Measurements from ENCODE around the gene TMEM258. TPM values are rescaled to one million over a fixed set of nuclear protein-coding genes. Genes with fewer than 3 reads are reported as not detected.

Gene TMEM258
- 107 and 134 TPM in 2 replicates for total RNA-seq

DNA sequence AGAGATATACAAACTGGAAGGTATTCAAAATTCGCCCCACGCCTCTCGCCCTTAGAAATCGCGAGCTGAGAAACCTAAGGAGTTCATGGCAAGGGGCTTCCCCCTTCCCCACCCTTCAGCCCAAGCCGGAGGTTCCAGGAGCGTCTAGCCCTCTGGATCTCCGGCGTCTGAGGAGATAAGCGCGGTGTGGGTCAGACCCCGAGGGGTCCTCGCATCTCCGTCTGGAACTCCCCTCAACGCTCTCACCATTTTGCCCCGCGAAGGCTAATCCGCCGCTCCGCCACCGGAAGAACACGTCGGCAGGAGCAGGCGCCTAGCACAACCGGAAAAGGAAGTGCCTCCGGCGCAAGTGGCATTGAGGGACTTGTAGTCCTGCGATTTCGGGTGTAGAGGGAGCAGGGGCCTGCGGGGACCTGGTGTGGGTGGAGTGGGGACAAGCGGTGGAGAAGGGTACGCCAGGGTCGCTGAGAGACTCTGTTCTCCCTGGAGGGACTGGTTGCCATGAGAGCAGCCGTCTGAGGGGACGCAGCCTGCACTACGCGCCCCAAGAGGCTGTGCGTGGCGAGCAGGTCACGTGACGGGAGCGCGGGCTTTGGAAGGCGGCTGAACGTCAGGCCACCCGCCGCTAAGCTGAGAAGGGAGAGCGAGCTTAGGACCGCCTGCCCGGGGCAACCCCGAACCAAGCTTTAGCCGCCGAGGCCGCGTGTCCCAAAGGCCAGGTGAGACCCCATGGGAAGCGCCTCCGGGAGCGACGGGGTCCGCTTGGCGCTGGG is at the start of gene TMEM258, which contains the start of gene FEN1:
Gene TMEM258, minus strand, starts transcription at position 290 of the 773 bp plus-strand sequence. Its CDS starts 41 bp downstream, at position 249.
Gene FEN1, plus strand, starts transcription at position 602 of the 773 bp plus-strand sequence. CDS start 2,451 bp downstream, outside the sequence.

DNA sequence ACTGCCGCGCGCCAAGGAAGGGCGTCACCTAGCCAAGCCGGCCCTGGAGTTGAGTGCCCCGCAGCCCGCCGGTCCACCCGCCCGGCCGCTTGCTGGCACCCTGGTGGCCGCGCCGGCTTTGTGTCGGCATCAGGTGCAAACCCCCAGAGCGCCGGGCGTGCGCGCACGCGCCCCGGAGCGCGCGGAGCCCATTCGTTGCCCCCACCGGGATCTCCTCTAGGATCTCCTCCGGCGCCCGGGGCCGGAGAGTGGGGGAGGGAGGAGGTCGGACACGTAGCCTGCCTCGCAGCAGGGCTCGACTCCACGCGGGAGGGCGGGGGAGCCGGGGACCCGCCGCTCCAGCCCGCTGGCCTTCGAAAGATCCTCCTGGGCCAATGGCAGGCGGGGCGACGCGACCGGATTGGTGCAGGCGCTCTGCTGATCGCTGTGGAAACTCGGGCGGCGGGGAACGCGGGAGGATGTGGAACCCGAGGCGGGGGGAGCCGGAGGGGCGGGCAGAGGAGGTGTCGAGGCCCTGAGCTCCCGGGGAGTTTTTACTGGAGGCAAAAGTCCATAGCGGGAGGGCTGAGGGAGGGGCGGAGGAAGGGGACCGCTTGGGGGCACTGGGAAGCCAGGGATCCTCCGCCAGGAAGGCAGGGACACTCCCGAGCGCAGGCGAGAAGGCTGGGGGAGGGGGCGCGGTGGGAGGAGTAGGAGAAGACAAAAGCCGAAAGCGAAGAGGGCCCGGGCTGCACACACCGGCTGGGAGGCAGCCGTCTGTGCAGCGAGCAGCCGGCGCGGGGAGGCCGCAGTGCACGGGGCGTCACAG is 35.4 kb upstream of the TMEM258 start, which contains the start of gene FADS2:
Gene FADS2, plus strand, starts transcription at position 730 of the 808 bp plus-strand sequence. CDS start 91 bp downstream, outside the sequence.

DNA sequence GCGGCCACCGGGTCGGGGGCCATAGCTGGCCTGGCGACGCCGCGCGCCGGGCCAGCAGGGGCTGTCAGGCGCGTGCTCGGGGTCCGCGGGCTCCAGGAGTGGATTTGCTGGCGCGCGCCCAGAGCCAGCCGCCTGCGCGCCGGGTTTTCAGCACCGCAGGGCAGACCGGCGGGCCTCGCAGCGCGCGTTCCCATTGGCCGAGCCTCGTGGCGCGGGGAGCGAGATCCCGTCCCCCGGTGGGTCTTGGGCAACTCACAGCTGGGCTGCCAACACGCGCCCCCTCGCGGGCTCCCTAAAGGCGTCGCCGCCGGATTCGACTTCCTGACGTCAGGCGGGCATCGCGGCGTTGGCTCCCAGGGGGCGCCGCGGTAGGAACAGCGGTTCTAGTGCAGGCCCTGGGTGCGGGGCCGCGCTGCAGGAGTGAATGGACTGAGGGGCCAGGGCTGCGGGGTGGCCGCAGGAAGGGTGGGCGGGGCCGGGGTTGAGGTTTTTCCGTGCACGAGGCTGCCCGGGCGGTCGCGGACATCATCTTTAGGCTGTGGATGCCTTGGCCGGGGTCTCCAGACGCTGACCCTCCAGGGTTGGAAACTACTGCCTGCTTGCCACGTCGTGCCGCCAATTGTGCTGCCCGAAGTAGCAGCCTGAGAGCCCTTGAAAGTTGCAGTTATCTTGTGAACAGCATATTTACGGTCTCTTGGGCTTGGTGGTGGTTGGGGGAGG is 24.5 kb upstream of the TMEM258 start, which contains the start of gene FADS1:
Gene FADS1, minus strand, starts transcription at position 268 of the 720 bp plus-strand sequence. Its CDS starts 74 bp downstream, at position 194.

DNA sequence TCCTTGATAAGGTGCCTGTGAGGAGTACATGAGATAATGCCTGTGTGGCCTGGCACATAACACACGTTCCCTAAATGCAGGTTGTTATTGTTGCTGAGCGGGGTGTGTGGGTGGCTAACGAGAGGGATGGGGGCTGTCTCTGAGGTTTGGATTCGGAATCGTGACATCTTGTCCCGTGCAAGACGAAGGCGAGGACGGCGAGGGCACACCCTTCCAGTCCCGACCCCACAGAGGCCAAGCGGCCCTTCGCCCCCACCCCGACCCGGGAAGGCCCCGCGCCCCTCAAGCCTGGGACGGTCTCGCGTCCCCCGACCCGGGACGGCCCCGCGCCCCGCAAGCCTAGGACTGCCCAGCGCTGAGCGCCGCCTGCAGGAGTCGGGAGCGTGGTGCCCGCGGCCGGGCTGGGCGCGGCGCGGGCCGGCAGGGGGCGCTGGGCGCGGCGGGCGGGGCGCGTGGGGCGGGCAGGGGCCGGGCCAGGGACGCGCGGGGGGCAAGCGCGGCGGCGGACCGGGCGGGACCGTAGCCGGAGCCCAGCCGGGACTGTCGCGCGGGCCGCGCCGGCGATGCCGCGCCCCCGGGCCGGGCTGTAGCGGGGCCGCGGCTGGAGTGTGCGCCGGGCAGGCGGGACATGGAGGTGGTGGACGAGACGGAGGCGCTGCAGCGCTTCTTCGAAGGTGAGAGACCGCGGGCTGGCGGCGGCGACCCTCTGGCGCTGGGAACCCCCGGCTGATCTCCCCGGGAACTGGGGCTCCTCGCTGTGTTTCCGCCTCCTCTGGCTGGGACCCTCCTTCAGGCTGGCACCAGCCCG is 40.1 kb downstream of the TMEM258 start, which contains the start of gene MYRF:
Gene MYRF, plus strand, starts transcription at position 520 of the 808 bp plus-strand sequence. Its CDS starts 109 bp downstream, at position 629.

Other genes with a start within 250 kb of the TMEM258 start
- gene SYT7, start 211.5 kb downstream of the TMEM258 start, total RNA-seq, result 0.18 and 0.19 TPM in 2 replicates
- 1.4 and 1.6 TPM in 2 replicates for gene DAGLA, start 112.2 kb downstream of the TMEM258 start, total RNA-seq
- gene MYRF, start 40.0 kb downstream of the TMEM258 start, total RNA-seq, result 0.27 and 4.0 TPM in 2 replicates
- gene FEN1, start 312 bp upstream of the TMEM258 start, total RNA-seq, result 22.3 and 46.4 TPM in 2 replicates
- gene FADS1, start 24.4 kb upstream of the TMEM258 start, total RNA-seq, result 32.6 and 36.1 TPM in 2 replicates
- gene FADS2, start 35.7 kb upstream of the TMEM258 start, total RNA-seq, result 65.6 and 71.7 TPM in 2 replicates
- gene FADS3, start 98.9 kb upstream of the TMEM258 start, total RNA-seq, result 123 and 223 TPM in 2 replicates
- 0.38 and 0.45 TPM in 2 replicates for gene RAB3IL1, start 125.0 kb upstream of the TMEM258 start, total RNA-seq
- 0.28 TPM in 1 of 2 replicates, not detected in the other for gene BEST1, start 157.8 kb upstream of the TMEM258 start, total RNA-seq
- gene FTH1, start 175.0 kb upstream of the TMEM258 start, total RNA-seq, result 433 and 1,243 TPM in 2 replicates